HEK293 (cell line): ENCODE results near the gene ABHD4.

ENCODE experiments used
- CTCF ChIA-PET: fragments of 350-600 bp; formaldehyde crosslinking; extraction: SDS; loops from one replicate; lab custom pipeline; 2021; ENCODE audit warnings: antibody characterized with exemption; lab: Yijun Ruan, JAX
- POLR2A ChIA-PET: fragments of 300-600 bp; formaldehyde crosslinking; extraction: SDS; loops from one replicate; lab custom pipeline; 2020; ENCODE audit warnings: antibody characterized with exemption, inconsistent platforms; lab: Yijun Ruan, JAX
- H3K27ac ChIP-seq: fragments of 200-500 bp; sonication (Bioruptor generic); 2 replicates; pipeline ENCODE4 v1.5.1; 2014; ENCODE audit warnings: low read depth, low read length, control low read depth, inconsistent platforms; ENCODE audit errors: extremely low read depth
- H3K36me3 ChIP-seq, 2 experiments: fragments of 200-500 bp in 1 of 2; sonication (Bioruptor generic) in 1 of 2; 1 replicate in 1 of 2; 2 replicates in 1 of 2; pipeline ENCODE4 v1.5.1; 2014 to 2017; ENCODE audit warnings: inconsistent platforms in 2 of 2, low read length in 2 of 2; ENCODE audit not compliant: control insufficient read depth in 2 of 2, insufficient read depth in 1 of 2
- H3K4me1 ChIP-seq: fragments of 200-500 bp; sonication (Bioruptor generic); 2 replicates; pipeline ENCODE4 v1.5.1; 2014; ENCODE audit warnings: mild to moderate bottlenecking, low read length, inconsistent platforms; ENCODE audit not compliant: control insufficient read depth, insufficient read depth
- H3K4me3 ChIP-seq: 2 replicates; pipeline ENCODE4 v1.5.1; 2011; ENCODE audit warnings: low read depth, mild to moderate bottlenecking, control low read depth, low read length, moderate library complexity
- H3K9me3 ChIP-seq: fragments of 200-500 bp; sonication (Bioruptor generic); 2 replicates; pipeline ENCODE4 v1.5.1; 2014; ENCODE audit warnings: low read depth, low read length, inconsistent platforms; ENCODE audit not compliant: control insufficient read depth, insufficient read depth
- BCL11A ChIP-seq: fragments of 450-650 bp; formaldehyde crosslinking; IDR thresholded peaks from 2 replicates; pipeline ENCODE4 v1.5.1; 2016; ENCODE audit warnings: low read depth, missing biosample characterization, missing genetic modification characterization
- HOXA7 ChIP-seq: sonication (generic); formaldehyde crosslinking; IDR thresholded peaks from 2 replicates; pipeline ENCODE4 v1.8.1; 2022; ENCODE audit warnings: missing genetic modification reagents, borderline replicate concordance
- IKZF3 ChIP-seq: fragments of 450-650 bp; IDR thresholded peaks from 2 replicates; pipeline ENCODE4 v1.5.0; 2018; ENCODE audit warnings: missing biosample characterization, mild to moderate bottlenecking, missing genetic modification characterization, moderate library complexity
- KLF1 ChIP-seq: fragments of 450-650 bp; formaldehyde crosslinking; IDR thresholded peaks from 2 replicates; pipeline ENCODE4 v1.5.1; 2016; ENCODE audit warnings: missing biosample characterization, missing genetic modification characterization
- KLF16 ChIP-seq: fragments of 450-650 bp; formaldehyde crosslinking; IDR thresholded peaks from 2 replicates; pipeline ENCODE4 v1.5.1; 2017; ENCODE audit warnings: missing biosample characterization, missing genetic modification characterization
- KLF9 ChIP-seq: fragments of 450-650 bp; formaldehyde crosslinking; IDR thresholded peaks from 2 replicates; pipeline ENCODE4 v1.5.1; 2016; ENCODE audit warnings: missing biosample characterization, missing genetic modification characterization, low read depth
- ZBTB21 ChIP-seq: fragments of 450-650 bp; formaldehyde crosslinking; IDR thresholded peaks from 2 replicates; pipeline ENCODE4 v1.5.1; 2017; ENCODE audit warnings: missing biosample characterization, missing genetic modification characterization
- ZNF121 ChIP-seq: fragments of 450-650 bp; formaldehyde crosslinking; IDR thresholded peaks from 2 replicates; pipeline ENCODE4 v1.5.1; 2016; ENCODE audit warnings: missing biosample characterization, missing genetic modification characterization
- ZNF138 ChIP-seq: fragments of 450-650 bp; formaldehyde crosslinking; IDR thresholded peaks from 2 replicates; pipeline ENCODE4 v1.5.1; 2016; ENCODE audit warnings: missing biosample characterization, missing genetic modification characterization, borderline replicate concordance
- ZNF324 ChIP-seq: fragments of 450-650 bp; formaldehyde crosslinking; IDR thresholded peaks from 2 replicates; pipeline ENCODE4 v1.5.1; 2016; ENCODE audit warnings: missing biosample characterization, missing genetic modification characterization
- ZNF341 ChIP-seq: fragments of 450-650 bp; formaldehyde crosslinking; IDR thresholded peaks from 2 replicates; pipeline ENCODE4; 2016; ENCODE audit warnings: low read depth, missing biosample characterization, missing genetic modification characterization
- ZNF521 ChIP-seq: fragments of 450-650 bp; formaldehyde crosslinking; IDR thresholded peaks from 2 replicates; pipeline ENCODE4 v1.5.1; 2017; ENCODE audit warnings: missing biosample characterization, mild to moderate bottlenecking, missing genetic modification characterization
- ZNF585B ChIP-seq: fragments of 450-650 bp; formaldehyde crosslinking; IDR thresholded peaks from 2 replicates; pipeline ENCODE4 v1.5.1; 2016; ENCODE audit warnings: missing biosample characterization, missing genetic modification characterization
- ZNF677 ChIP-seq: fragments of 450-650 bp; IDR thresholded peaks from 2 replicates; pipeline ENCODE4 v1.5.0; 2018; ENCODE audit warnings: missing biosample characterization, mild to moderate bottlenecking, missing genetic modification characterization, moderate library complexity
- ZNF768 ChIP-seq: fragments of 450-650 bp; formaldehyde crosslinking; IDR thresholded peaks from 2 replicates; pipeline ENCODE4 v1.5.1; 2018; ENCODE audit warnings: missing biosample characterization, mild to moderate bottlenecking, missing genetic modification characterization
- ZSCAN30 ChIP-seq: fragments of 450-650 bp; IDR thresholded peaks from 2 replicates; pipeline ENCODE4 v1.5.1; 2018; ENCODE audit warnings: missing biosample characterization, mild to moderate bottlenecking, missing genetic modification characterization, moderate library complexity
- TF ChIP-seq, protein P1 (sequence below): fragments of 450-650 bp; formaldehyde crosslinking; IDR thresholded peaks from 2 replicates; pipeline ENCODE4 v1.5.1; 2016; ENCODE audit warnings: missing biosample characterization, missing genetic modification characterization
- TF ChIP-seq, protein P2 (sequence below): fragments of 450-650 bp; formaldehyde crosslinking; IDR thresholded peaks from 2 replicates; pipeline ENCODE4 v1.5.1; 2017; ENCODE audit warnings: missing biosample characterization, missing genetic modification characterization
- TF ChIP-seq, protein P3 (sequence below): fragments of 450-650 bp; formaldehyde crosslinking; IDR thresholded peaks from 2 replicates; pipeline ENCODE4 v1.5.1; 2017; ENCODE audit warnings: missing biosample characterization, missing genetic modification characterization
- TF ChIP-seq, protein P4 (sequence below): fragments of 450-650 bp; formaldehyde crosslinking; IDR thresholded peaks from 2 replicates; pipeline ENCODE4 v1.5.1; 2016; ENCODE audit warnings: missing biosample characterization, missing genetic modification characterization

The ABHD4 gene

DNA sequence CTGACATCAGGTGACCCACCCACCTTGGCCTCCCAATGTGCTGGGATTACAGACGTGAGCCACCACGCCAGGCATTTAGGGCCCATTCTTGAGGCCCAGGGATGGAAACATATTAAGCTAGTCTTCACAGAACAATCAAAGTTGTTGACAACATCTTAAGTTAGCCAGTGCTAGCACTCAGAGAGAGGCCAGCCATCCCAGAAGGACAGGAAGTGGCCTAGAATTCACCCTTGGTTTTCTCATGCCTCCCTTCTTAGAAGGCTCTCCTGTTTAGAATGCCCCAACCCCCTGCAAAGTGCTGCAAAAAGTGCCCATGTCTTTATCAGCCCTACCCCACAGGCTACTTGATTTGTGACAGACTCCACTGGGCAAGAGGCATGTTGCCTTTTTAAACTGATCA lies 58.1 kb downstream of the ABHD4 start:
- ChIA-PET POLR2A (interaction anchor here (0.7 kb wide), 1 partner anchor 8 kb away, joined by 3 read pairs; no protein-coding TSS in a partner anchor), CTCF (interaction anchor here (0.6 to 5.1 kb wide), 6 partner anchors 82 to 197 kb away, joined by 3 to 44 read pairs (median 8); no protein-coding TSS in a partner anchor)
- TF ChIP-seq ZNF324 (tag by site-specific recombination) (no peak), ZNF121 (tag by site-specific recombination) (no peak), ZSCAN30 (tag by site-specific recombination) (no peak), ZNF521 (tag by site-specific recombination) (no peak), BCL11A (tag by site-specific recombination) (no peak), KLF1 (tag by site-specific recombination) (no peak), KLF16 (tag by site-specific recombination) (no peak), ZNF138 (tag by site-specific recombination) (no peak), HOXA7 (CRISPR knock-in tag) (no peak), ZNF768 (no peak), ZBTB21 (tag by site-specific recombination) (no peak), ZNF341 (tag by site-specific recombination) (no peak), ZNF677 (no peak), ZNF585B (tag by site-specific recombination) (no peak), IKZF3 (tag by site-specific recombination) (no peak), KLF9 (tag by site-specific recombination) (no peak)
- TF ChIP-seq, protein P1, sequence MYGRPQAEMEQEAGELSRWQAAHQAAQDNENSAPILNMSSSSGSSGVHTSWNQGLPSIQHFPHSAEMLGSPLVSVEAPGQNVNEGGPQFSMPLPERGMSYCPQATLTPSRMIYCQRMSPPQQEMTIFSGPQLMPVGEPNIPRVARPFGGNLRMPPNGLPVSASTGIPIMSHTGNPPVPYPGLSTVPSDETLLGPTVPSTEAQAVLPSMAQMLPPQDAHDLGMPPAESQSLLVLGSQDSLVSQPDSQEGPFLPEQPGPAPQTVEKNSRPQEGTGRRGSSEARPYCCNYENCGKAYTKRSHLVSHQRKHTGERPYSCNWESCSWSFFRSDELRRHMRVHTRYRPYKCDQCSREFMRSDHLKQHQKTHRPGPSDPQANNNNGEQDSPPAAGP (tag by site-specific recombination) = no peak
- TF ChIP-seq, protein P2, sequence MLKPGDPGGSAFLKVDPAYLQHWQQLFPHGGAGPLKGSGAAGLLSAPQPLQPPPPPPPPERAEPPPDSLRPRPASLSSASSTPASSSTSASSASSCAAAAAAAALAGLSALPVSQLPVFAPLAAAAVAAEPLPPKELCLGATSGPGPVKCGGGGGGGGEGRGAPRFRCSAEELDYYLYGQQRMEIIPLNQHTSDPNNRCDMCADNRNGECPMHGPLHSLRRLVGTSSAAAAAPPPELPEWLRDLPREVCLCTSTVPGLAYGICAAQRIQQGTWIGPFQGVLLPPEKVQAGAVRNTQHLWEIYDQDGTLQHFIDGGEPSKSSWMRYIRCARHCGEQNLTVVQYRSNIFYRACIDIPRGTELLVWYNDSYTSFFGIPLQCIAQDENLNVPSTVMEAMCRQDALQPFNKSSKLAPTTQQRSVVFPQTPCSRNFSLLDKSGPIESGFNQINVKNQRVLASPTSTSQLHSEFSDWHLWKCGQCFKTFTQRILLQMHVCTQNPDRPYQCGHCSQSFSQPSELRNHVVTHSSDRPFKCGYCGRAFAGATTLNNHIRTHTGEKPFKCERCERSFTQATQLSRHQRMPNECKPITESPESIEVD (tag by site-specific recombination) = no peak
- TF ChIP-seq, protein P3, sequence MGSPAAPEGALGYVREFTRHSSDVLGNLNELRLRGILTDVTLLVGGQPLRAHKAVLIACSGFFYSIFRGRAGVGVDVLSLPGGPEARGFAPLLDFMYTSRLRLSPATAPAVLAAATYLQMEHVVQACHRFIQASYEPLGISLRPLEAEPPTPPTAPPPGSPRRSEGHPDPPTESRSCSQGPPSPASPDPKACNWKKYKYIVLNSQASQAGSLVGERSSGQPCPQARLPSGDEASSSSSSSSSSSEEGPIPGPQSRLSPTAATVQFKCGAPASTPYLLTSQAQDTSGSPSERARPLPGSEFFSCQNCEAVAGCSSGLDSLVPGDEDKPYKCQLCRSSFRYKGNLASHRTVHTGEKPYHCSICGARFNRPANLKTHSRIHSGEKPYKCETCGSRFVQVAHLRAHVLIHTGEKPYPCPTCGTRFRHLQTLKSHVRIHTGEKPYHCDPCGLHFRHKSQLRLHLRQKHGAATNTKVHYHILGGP (tag by site-specific recombination) = no peak
- TF ChIP-seq, protein P4, sequence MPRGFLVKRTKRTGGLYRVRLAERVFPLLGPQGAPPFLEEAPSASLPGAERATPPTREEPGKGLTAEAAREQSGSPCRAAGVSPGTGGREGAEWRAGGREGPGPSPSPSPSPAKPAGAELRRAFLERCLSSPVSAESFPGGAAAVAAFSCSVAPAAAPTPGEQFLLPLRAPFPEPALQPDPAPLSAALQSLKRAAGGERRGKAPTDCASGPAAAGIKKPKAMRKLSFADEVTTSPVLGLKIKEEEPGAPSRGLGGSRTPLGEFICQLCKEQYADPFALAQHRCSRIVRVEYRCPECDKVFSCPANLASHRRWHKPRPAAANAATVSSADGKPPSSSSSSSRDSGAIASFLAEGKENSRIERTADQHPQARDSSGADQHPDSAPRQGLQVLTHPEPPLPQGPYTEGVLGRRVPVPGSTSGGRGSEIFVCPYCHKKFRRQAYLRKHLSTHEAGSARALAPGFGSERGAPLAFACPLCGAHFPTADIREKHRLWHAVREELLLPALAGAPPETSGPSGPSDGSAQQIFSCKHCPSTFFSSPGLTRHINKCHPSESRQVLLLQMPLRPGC (tag by site-specific recombination) = no peak
- TF ChIP-seq, all 188 proteins: peak for 0

More for the DNA sequence above, 58.1 kb downstream of the ABHD4 start:
- no peak overlapping the region for H3K4me3 ChIP-seq
- no peaks in the 10 kb centered on the region for H3K9me3 ChIP-seq
- no peak overlapping the region for H3K27ac ChIP-seq
- peaks cover 5% of the 10 kb centered on the region; the same call in 1 of the 2 replicates for H3K4me1 ChIP-seq
- no peaks in the 10 kb centered on the region for H3K36me3 ChIP-seq
